Naive B cell (primary cell): ENCODE measurements around the gene PAQR8. TPM values are rescaled to one million over a fixed set of nuclear protein-coding genes. Genes with fewer than 3 reads are reported as not detected.

Experiments
- ATAC-seq, 2 donors: fragments of 150-1000 bp; cut with Tn5 transposase; 2 replicates each; pipeline ENCODE4 v1.10.0; 2021; ENCODE audit warnings: low read depth in 2 of 2, mild to moderate bottlenecking in 2 of 2, moderate library complexity in 2 of 2
- DNase-seq: peaks from one replicate; pipeline ENCODE4 v3.0.0; 2022
- H3K27ac Mint-ChIP-seq, 6 donors: one replicate each; pipeline ENCODE4 v1.8.0; 2020 to 2022; ENCODE audit warnings: mild to moderate bottlenecking in 6 of 6, mixed read lengths in 6 of 6, moderate library complexity in 5 of 6, inconsistent platforms in 2 of 6
- H3K27me3 Mint-ChIP-seq, 3 donors: one replicate each; pipeline ENCODE4 v1.8.0; 2021 to 2022; ENCODE audit warnings: mixed read lengths in 3 of 3, mild to moderate bottlenecking in 1 of 3
- H3K36me3 Mint-ChIP-seq, 2 donors: one replicate each; pipeline ENCODE4 v1.8.0; 2020 to 2022; ENCODE audit warnings: mixed read lengths in 2 of 2, inconsistent platforms in 1 of 2, mild to moderate bottlenecking in 1 of 2
- H3K4me1 Mint-ChIP-seq, 3 donors: one replicate each; pipeline ENCODE4 v1.8.0; 2020 to 2022; ENCODE audit warnings: mixed read lengths in 3 of 3, inconsistent platforms in 1 of 3, mild to moderate bottlenecking in 1 of 3, moderate library complexity in 1 of 3
- H3K4me3 Mint-ChIP-seq, 8 donors: one replicate each; pipeline ENCODE4 v1.8.0; 2020 to 2022; ENCODE audit warnings: mild to moderate bottlenecking in 8 of 8, mixed read lengths in 8 of 8, moderate library complexity in 8 of 8, inconsistent platforms in 2 of 8
- H3K9me3 Mint-ChIP-seq, 7 donors: one replicate each; pipeline ENCODE4 v1.8.0; 2020 to 2022; ENCODE audit warnings: mixed read lengths in 7 of 7, mild to moderate bottlenecking in 5 of 7, inconsistent platforms in 2 of 7, moderate library complexity in 1 of 7
- polyA plus RNA-seq, 6 donors: library from polyadenylated mRNA; unstranded; fragments of 300-500 nt; fragmentation: Illumina TruSeq; gene quantifications; one replicate each; pipeline ENCODE4 v1.2.3, GENCODE V29; 2021; ENCODE audit warnings: low read depth in 6 of 6

PAQR8 gene
- polyA plus RNA-seq, 6 donors from 2014 or later, result 2.4 to 6.2 (median 5.9) TPM

DNA sequence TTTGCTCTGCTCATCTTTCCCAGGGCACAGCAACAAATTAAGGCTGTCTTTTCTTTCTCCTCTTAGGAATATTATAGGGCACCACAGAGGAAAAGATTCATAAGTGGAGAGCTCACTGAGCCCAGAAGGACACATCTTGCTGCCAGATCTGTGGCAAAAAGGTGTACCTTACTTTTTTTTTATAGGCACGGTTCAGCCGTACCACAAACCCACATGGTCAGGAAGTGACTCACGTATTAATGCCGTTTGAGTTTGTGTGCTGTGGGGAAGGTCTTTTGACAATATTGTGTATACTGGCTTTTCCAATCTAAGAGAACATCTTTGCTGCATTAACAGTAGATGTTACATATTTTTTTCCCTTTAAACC is 28.4 kb downstream of the PAQR8 start:
- Mint-ChIP-seq H3K27me3 (no peaks in the 10 kb centered on the region), H3K4me1 (peaks cover 20 to 36% (median 28%) of the 10 kb centered on the region in 3 donors), H3K4me3 (peak overlapping the region; percentile 4 to 86 (median 68)), H3K9me3 (peaks cover 0 to under 1% (median 0%) of the 10 kb centered on the region in 7 donors), H3K27ac (peak overlapping the region in 4 of 6 donors; percentile 21 to 80 (median 72)), H3K36me3 (no peaks in the 10 kb centered on the region)
- peak; percentile 86 to 88 for ATAC-seq
- DNase-seq, result peak; percentile 46

DNA sequence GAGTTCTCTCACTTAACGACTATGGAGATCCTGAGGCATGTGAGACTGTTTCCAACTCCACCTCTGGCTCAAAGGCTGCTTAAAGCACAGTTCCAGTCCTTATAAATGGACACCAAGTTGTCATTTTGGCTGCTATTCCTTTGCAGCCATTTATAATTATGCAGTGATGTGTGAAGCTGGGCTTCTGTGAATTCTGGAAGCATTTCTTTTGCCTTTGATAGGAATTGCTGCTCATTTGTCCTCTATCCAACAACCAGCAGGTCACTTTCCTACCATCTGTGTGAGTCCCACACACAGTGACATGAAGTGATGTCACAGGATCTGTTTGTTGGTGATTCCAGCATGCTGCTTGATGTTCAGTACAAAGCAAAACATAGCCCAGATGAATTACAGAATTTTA is 29.6 kb downstream of the PAQR8 start:
- H3K27me3 Mint-ChIP-seq, result no peaks in the 10 kb centered on the region

DNA sequence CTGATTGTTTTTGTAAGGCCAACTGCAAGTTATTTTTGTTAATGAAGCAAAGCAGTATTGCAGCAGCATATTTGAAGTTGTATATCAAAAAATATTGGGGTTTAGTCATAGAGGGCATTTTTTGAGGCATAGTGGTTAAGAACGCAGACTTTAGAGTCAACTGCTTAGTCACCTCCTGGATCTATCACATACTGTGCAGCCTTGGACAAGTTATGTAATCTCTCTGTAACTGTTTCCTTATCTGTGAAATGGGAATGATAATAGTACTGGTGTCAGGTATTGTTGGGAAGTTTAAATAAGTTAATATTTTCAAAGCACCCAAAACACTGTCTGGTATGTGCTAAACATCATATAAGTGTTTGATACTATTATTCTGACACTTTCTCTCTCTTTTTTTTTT is 31.0 kb downstream of the PAQR8 start:
- DNase-seq, result no peak
- Mint-ChIP-seq H3K36me3 (no peaks in the 10 kb centered on the region), H3K27me3 (no peaks in the 10 kb centered on the region), H3K4me3 (no peak overlapping the region), H3K27ac (no peak overlapping the region), H3K4me1 (peaks cover 25 to 42% (median 34%) of the 10 kb centered on the region in 3 donors), H3K9me3 (no peaks in the 10 kb centered on the region)
- ATAC-seq, result no peak

More for the DNA sequence above, 29.6 kb downstream of the PAQR8 start:
- H3K4me3 Mint-ChIP-seq, result no peak overlapping the region
- ATAC-seq, result no peak
- H3K36me3 Mint-ChIP-seq, result no peaks in the 10 kb centered on the region
- no peak overlapping the region for H3K27ac Mint-ChIP-seq
- H3K4me1 Mint-ChIP-seq, result peaks cover 20 to 33% (median 27%) of the 10 kb centered on the region in 3 donors
- no peak for DNase-seq
- H3K9me3 Mint-ChIP-seq, result no peaks in the 10 kb centered on the region

DNA sequence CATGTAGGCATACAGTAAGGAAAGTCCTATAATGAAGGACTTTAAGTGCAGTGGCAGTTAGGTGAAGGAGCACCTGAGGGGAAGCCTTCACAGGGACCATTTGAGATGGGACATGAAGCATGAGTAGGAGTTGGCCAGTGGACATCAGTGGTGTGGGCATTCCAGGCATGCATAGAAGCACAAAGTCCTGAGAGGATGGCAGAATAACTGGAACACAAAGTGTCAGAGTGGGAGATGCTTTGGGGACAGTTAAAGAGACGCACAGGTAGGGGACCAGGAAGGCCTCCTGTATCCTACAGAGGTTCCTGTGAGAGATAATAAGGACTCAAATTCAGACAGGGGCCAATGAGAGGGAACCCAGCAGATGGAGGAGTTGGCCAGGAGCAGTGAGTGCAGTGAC is 31.8 kb downstream of the PAQR8 start:
- Mint-ChIP-seq H3K27ac (peak overlapping the region in 2 of 6 donors; percentile 10 to 13), H3K36me3 (no peaks in the 10 kb centered on the region), H3K27me3 (no peaks in the 10 kb centered on the region), H3K4me3 (no peak overlapping the region), H3K4me1 (peaks cover 25 to 48% (median 35%) of the 10 kb centered on the region in 3 donors), H3K9me3 (no peaks in the 10 kb centered on the region)
- ATAC-seq (no peak), DNase-seq (no peak)

DNA sequence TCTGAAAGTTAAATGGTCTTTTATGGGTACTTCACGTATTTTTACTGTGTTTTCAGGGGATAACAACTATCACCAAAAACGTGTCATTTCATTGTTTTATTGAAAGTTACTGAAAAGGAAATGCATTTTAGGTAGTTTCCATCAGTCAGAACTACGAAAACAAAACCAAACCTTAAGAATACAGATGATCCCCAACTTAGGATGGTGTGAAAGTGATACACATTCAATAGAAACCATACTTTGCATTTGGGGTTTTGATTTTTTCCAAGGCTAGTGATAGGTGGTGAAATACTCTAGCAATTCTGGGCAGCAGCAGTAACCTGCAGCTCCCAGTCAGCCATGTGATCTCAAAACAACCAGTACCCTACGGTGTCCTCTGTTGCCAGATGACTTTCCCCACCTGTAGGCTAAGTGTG is 32.3 kb downstream of the PAQR8 start:
- ATAC-seq, result peak; percentile 16 to 59
- DNase-seq, result no peak
- Mint-ChIP-seq H3K4me1 (peaks cover 23 to 48% (median 32%) of the 10 kb centered on the region in 3 donors), H3K27me3 (no peaks in the 10 kb centered on the region), H3K36me3 (no peaks in the 10 kb centered on the region), H3K4me3 (no peak overlapping the region), H3K27ac (peak overlapping the region in 2 of 6 donors; percentile 10 to 13), H3K9me3 (no peaks in the 10 kb centered on the region)

DNA sequence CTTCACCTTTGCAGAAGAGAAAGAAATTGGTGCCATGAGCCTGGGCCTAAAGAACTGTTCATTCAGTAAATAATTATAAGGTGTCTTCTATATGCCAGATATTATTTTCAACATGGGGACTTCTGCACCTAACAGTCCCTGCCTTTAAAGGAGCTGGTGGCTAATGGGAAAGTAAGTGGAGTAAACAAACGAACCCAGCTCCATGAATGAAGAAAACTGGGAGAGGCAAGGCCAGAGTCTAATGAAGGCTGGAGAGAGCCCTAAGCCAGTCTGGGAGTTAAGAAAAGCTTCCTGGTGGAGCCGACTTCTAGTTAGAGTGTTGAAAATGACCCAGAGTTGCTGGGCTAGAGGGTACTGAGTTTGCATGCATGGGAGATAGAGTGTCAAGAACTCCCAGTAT is 34.0 kb downstream of the PAQR8 start:
- peak overlapping the region in 2 of 6 donors; percentile 6 to 19 for H3K27ac Mint-ChIP-seq
- no peak for DNase-seq
- peaks cover 10 to 37% (median 23%) of the 10 kb centered on the region in 3 donors for H3K4me1 Mint-ChIP-seq
- no peaks in the 10 kb centered on the region for H3K36me3 Mint-ChIP-seq
- no peak for ATAC-seq
- H3K9me3 Mint-ChIP-seq, result no peaks in the 10 kb centered on the region
- H3K27me3 Mint-ChIP-seq, result no peaks in the 10 kb centered on the region
- H3K4me3 Mint-ChIP-seq, result peak overlapping the region in 1 of 8 donors; percentile 9

DNA sequence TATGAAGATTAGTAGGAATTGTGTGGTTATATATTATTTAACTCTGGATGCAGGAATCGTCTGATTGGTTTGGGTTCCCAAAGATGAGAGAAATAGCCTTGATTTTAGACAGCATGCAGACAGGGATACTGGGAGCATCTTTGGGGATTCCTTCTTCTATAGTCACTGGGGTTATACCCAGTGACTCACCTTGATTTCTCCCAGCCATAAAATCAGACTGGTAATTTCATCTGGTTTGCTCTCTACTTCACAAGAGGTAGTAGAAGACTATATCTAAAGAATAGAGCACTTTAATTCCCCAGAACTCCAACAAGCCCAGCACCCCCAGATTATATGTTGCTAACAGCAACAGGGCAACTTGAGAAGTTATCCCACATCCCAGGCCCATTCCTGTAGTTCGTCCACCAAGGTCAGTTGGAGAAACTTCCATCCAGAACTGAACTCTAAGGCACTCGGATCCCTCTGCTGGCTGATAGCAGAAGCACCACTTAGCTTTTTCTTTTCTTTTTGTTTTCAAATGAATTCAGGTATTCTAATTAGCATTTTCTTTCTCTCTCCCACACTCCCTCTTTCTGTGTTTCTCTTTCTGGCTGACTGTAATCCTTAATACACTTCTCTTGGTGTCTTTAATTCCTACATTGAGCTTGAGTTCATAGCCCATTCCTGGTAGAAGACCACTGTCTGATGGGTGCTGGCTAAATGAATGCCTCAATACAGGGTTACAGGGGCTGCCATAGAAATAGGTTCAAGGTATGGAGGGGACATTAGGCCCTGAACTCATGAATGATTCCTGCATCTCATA is 37.8 kb downstream of the PAQR8 start:
- Mint-ChIP-seq H3K9me3 (no peaks in the 10 kb centered on the region), H3K4me1 (peaks cover 12 to 26% (median 16%) of the 10 kb centered on the region in 3 donors), H3K27me3 (no peaks in the 10 kb centered on the region), H3K4me3 (no peak overlapping the region), H3K36me3 (peaks cover 10 to 13% of the 10 kb centered on the region in 2 donors), H3K27ac (peak overlapping the region in 2 of 6 donors; percentile 19 to 77)
- ATAC-seq, result no peak
- DNase-seq, result no peak

DNA sequence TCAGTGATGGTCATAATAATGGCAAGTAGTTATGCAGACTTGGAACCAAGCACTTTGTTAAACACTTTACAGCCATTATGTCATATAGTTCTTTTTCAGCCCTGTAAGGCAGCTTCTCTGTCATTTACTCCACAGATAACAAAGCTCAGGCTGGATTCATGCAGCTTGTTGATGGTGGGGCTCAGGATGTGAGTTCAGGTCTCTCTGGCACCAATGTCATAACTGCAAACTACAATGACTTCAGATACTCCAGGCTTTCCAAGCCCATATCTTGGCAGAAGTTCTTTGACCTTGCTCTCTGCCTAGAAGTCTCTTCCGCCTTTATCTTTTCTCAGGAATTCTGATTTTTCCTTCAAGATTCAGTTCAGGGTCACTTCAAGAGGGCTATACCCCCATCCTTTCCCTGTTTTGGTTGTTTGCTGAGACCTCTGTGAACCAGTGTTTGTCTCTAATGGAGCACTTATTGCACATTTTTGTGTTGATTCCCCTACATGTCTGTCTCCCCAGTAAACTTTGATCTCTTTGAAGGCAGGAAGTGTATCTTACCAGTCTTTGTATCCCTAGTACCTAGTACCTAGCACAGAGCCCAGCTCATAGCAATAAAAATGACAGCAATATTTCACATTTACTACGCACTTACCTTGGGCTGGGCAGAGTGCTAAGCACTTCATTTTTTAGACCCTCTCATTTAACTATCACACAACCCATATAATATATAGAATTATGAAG is 38.5 kb downstream of the PAQR8 start:
- DNase-seq, result no peak
- no peaks in the 10 kb centered on the region for H3K9me3 Mint-ChIP-seq
- peaks cover 12 to 26% (median 16%) of the 10 kb centered on the region in 3 donors for H3K4me1 Mint-ChIP-seq
- peak overlapping the region in 2 of 6 donors; percentile 19 to 49 for H3K27ac Mint-ChIP-seq
- no peak overlapping the region for H3K4me3 Mint-ChIP-seq
- no peaks in the 10 kb centered on the region for H3K27me3 Mint-ChIP-seq
- ATAC-seq, result no peak
- peaks cover 10 to 13% of the 10 kb centered on the region in 2 donors for H3K36me3 Mint-ChIP-seq

DNA sequence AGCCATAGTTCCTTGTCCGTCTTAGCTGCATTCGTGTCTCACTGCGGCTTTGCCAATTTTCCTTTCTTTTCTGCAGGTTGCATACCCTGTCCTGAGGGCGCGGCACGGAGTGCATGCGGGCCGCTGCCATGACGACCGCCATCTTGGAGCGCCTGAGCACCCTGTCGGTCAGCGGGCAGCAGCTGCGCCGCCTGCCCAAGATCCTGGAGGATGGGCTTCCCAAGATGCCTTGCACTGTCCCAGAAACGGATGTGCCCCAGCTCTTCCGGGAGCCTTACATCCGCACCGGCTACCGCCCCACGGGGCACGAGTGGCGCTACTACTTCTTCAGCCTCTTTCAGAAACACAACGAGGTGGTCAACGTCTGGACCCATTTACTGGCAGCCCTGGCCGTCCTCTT is 41.1 kb downstream of the PAQR8 start:
- H3K4me3 Mint-ChIP-seq, result no peak overlapping the region

DNA sequence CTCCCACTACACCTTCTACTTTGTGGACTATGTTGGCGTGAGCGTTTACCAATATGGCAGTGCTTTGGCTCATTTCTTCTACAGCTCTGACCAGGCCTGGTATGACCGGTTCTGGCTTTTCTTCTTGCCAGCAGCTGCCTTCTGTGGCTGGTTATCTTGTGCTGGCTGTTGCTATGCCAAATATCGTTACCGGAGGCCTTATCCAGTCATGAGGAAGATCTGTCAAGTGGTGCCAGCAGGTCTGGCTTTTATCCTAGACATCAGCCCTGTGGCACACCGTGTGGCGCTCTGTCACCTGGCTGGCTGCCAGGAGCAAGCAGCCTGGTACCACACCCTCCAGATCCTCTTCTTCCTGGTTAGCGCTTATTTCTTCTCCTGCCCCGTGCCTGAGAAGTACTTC is 41.7 kb downstream of the PAQR8 start:
- no peak overlapping the region for H3K4me3 Mint-ChIP-seq
- no peak for ATAC-seq
- peaks cover 7 to 10% (median 8%) of the 10 kb centered on the region in 3 donors for H3K4me1 Mint-ChIP-seq
- H3K9me3 Mint-ChIP-seq, result no peaks in the 10 kb centered on the region
- H3K27me3 Mint-ChIP-seq, result no peaks in the 10 kb centered on the region
- peak overlapping the region in 1 of 6 donors; percentile 59 for H3K27ac Mint-ChIP-seq
- no peak for DNase-seq
- peaks cover 13 to 15% of the 10 kb centered on the region in 2 donors for H3K36me3 Mint-ChIP-seq

More for the DNA sequence above, 41.1 kb downstream of the PAQR8 start:
- Mint-ChIP-seq H3K27ac (no peak overlapping the region), H3K27me3 (no peaks in the 10 kb centered on the region), H3K4me1 (peaks cover 7 to 15% (median 8%) of the 10 kb centered on the region in 3 donors), H3K36me3 (peaks cover 13 to 15% of the 10 kb centered on the region in 2 donors), H3K9me3 (no peaks in the 10 kb centered on the region)
- ATAC-seq (no peak), DNase-seq (no peak)

DNA sequence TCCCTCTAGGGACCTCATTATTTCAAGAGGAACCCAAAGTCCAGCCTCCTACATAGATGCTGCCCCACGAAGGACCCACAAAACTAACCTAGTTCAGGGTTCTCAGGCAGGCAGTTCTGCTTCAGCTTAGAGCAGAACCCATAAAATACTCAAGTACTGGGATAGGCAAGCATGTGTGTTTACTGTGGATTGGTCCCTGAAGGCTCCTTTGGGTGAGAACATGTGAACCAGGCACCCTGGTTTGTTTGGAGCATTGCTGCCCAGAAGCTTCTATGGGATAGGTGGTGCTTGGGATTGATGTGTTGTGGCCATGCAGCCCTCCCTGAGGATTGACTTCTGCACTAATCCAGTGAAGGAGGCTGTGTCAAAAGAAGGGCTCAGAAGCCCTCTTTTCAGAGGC is 43.3 kb downstream of the PAQR8 start:
- H3K27ac Mint-ChIP-seq, result no peak overlapping the region
- DNase-seq (no peak), ATAC-seq (no peak)
- peaks cover 0 to 3% (median 0%) of the 10 kb centered on the region in 3 donors for H3K4me1 Mint-ChIP-seq
- H3K36me3 Mint-ChIP-seq, result peaks cover 13 to 15% of the 10 kb centered on the region in 2 donors
- H3K9me3 Mint-ChIP-seq, result no peaks in the 10 kb centered on the region
- H3K4me3 Mint-ChIP-seq, result no peak overlapping the region
- H3K27me3 Mint-ChIP-seq, result no peaks in the 10 kb centered on the region

DNA sequence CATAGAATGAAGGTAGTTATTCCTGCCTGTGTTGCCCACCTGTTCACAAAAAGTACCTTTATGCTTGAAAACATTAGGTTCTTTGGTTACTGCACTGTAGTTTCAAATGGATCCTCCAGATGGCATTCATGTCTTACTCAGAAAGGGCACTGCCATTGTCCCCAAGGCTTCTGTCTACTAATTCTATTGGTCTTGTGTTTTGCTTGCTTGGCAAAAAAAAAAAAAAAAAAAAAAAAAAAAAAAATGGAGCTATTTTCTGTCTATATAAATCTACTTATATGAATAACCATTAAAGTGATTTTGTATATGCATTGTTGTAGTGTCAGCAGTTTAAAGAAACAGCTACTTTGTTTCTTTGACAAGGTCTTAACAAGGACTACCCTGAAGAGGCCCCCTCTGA is 45.5 kb downstream of the PAQR8 start:
- Mint-ChIP-seq H3K4me3 (no peak overlapping the region), H3K9me3 (no peaks in the 10 kb centered on the region), H3K36me3 (peaks cover 13 to 15% of the 10 kb centered on the region in 2 donors), H3K4me1 (peaks cover 0 to 3% (median 0%) of the 10 kb centered on the region in 3 donors), H3K27ac (peak overlapping the region in 1 of 6 donors; percentile 61), H3K27me3 (peaks cover 0 to under 1% (median under 1%) of the 10 kb centered on the region in 3 donors)
- peak; percentile 45 to 56 for ATAC-seq
- DNase-seq, result no peak

DNA sequence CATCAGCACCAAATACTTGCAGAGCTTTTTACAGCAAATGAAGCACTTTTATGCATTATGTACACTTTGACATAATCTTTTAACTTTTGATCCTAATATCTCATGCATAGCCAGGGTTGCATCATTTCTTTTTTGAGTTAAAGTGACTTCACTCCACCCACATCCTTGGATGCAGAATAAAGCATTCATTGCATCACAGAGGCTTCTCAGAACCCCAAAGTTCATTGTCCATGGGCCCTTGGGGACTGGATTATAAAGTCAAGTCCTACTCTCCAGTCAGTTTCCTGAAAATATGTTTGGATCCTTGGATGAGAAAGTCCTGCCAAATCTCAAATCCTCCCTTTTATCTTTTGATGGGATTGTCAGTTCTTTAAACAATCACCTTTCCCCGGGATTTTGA is 47.5 kb downstream of the PAQR8 start:
- H3K4me3 Mint-ChIP-seq, result no peak overlapping the region
- ATAC-seq (no peak), DNase-seq (no peak)
- H3K27me3 Mint-ChIP-seq, result peaks cover 4 to 21% (median 7%) of the 10 kb centered on the region in 3 donors
- H3K36me3 Mint-ChIP-seq, result peaks cover 0 to 5% of the 10 kb centered on the region in 2 donors
- no peaks in the 10 kb centered on the region for H3K4me1 Mint-ChIP-seq
- H3K9me3 Mint-ChIP-seq, result no peaks in the 10 kb centered on the region
- no peak overlapping the region for H3K27ac Mint-ChIP-seq
